GM19324 (cell line): Measurements from ENCODE around the gene OR4M1.
"Not testable (repeated sequence)": the region's sequence is repeated elsewhere in the genome, so short reads cannot be mapped to it uniquely, and the experiment has no call there.

Source experiments
- ATAC-seq: cut with Tn5 transposase; IDR thresholded peaks from one replicate; pipeline ENCODE4 v1.9.1; 2021; ENCODE audit warnings: mild to moderate bottlenecking, moderate library complexity; ENCODE audit not compliant: unreplicated experiment, low FRiP score

Gene OR4M1

GRCh38 chr14:19773204-19773603 is at the start of gene OR4M1:
TSS of gene OR4M1 (plus strand) at chr14:19773504. CDS start at chr14:19780323, 6,819 bp downstream.
- ATAC-seq, result not testable (repeated sequence)

GRCh38 chr14:19729359-19729758 is 43.9 kb upstream of the OR4M1 start:
- no peak for ATAC-seq

GRCh38 chr14:19729763-19730162 is 43.5 kb upstream of the OR4M1 start:
- no peak for ATAC-seq

GRCh38 chr14:19733893-19734292 is 39.4 kb upstream of the OR4M1 start:
- not testable (repeated sequence) for ATAC-seq

- ATAC-seq, result no peak
These were observed 30.0 kb upstream of the OR4M1 start, which contains the start of gene OR4Q3 for GRCh38 chr14:19743256-19743655. TSS of gene OR4Q3 (plus strand) at chr14:19743571.

- ATAC-seq, result not testable (repeated sequence)
These were observed 21.0 kb upstream of the OR4M1 start for GRCh38 chr14:19752316-19752715.

GRCh38 chr14:19754172-19754571 is 19.1 kb upstream of the OR4M1 start:
- ATAC-seq, result no peak

- ATAC-seq, result not testable (repeated sequence)
These were observed 1.8 kb upstream of the OR4M1 start for GRCh38 chr14:19771491-19771890.

GRCh38 chr14:19771895-19772430 is 1.3 kb upstream of the OR4M1 start:
- no peak for ATAC-seq

- not testable (repeated sequence) for ATAC-seq
These were observed 850 bp upstream of the OR4M1 start for GRCh38 chr14:19772454-19772853.

GRCh38 chr14:19775587-19775986 is 2.3 kb downstream of the OR4M1 start:
- no peak for ATAC-seq

- ATAC-seq, result not testable (repeated sequence)
These were observed 12.5 kb downstream of the OR4M1 start for GRCh38 chr14:19785848-19786247.

GRCh38 chr14:19787318-19787717 is 14.0 kb downstream of the OR4M1 start:
- not testable (repeated sequence) for ATAC-seq

- ATAC-seq, result not testable (repeated sequence)
These were observed 14.8 kb downstream of the OR4M1 start for GRCh38 chr14:19788150-19788549.

GRCh38 chr14:19796520-19797108 is 23.3 kb downstream of the OR4M1 start:
- ATAC-seq, result not testable (repeated sequence)

- no peak for ATAC-seq
These were observed 26.6 kb downstream of the OR4M1 start for GRCh38 chr14:19799880-19800279.

- no peak for ATAC-seq
These were observed 27.2 kb downstream of the OR4M1 start for GRCh38 chr14:19800282-19801117.

- ATAC-seq, result no peak
These were observed 27.8 kb downstream of the OR4M1 start for GRCh38 chr14:19801118-19801464.

- not testable (repeated sequence) for ATAC-seq
These were observed 30.2 kb downstream of the OR4M1 start, which contains the start of gene OR4N2 for GRCh38 chr14:19803470-19803869. TSS of gene OR4N2 (plus strand) at chr14:19803770. CDS start at chr14:19827449, 23,679 bp downstream.

- not testable (repeated sequence) for ATAC-seq
These were observed 40.0 kb downstream of the OR4M1 start for GRCh38 chr14:19813171-19813920.

- ATAC-seq, result not testable (repeated sequence)
These were observed 46.6 kb downstream of the OR4M1 start for GRCh38 chr14:19819879-19820278.
